ENCODE results near the gene ADTRP.

The ADTRP gene

DNA sequence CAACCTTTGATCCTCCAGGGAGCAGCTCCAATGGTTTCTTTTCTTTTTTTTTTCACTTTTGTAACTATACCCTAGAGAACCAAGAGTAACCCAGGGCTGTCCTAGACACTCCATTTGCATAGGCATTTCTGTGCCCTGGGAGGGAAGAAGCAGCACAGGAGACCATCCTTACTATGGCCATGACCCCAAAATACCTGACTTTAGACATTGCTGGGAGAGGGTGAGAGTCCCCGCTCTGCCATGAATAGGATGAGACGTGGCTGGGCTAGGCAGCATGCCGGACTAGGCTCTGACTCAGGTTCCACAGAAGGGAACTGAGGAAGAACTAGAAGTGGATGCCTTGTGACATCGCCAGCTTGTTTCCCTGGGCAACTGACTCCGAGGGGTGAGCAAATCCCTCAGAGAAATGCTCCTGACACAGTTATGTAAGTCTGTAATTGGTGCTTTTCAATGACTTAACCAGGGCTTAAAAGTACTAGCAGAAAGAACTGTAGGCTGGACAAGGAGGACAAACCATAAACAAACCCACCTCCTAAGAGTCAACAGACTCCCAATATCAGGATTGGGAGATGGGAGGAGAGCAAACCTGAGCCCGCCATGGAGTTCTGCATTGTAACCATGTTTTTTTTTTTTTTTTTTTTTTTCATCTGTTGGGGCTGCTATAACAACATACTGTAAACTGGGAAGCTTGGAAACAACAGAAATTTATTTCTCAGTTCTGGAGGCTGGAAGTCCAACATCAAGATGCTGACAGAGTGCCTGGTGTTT is 910 bp upstream of the ADTRP start:
- Histone ChIP-seq H3K4me3 (ENCODE audit: low read depth in 1 of 2, low read length in 2 of 2) (peak overlapping the region; percentile 32 to 43), H3K9ac (ENCODE audit: low read depth in 1 of 2, low read length in 2 of 2) (peak overlapping the region in 1 of 2 donors; percentile 69)

DNA sequence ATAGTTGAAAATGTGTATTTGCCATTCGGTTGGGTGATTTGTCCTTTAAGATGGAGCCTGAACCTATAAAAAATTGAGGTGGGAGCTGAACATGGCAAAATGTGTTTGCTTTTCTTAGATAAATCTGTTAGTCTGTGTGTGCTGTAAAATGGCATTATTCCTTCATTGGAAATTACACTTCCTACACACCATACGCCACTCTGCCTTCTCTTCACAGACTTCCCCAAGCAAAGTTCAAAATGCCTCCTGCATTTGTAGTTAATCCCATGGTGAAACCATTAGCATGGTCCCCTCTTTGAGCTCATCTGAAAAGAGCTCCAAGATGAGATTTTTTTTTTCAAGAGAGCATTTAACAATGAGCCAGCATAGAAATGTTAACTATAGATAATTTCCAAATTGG is 567 bp downstream of the ADTRP start:
- H3K27me3 ChIP-seq (ENCODE audit: control insufficient read depth in 1 of 2, insufficient read depth in 2 of 2, low read length in 2 of 2) = no peaks in the 10 kb centered on the region
- H3K4me1 ChIP-seq (ENCODE audit: control insufficient read depth in 1 of 2, insufficient read depth in 2 of 2, low read length in 2 of 2) = peaks cover 28 to 33% of the 10 kb centered on the region in 2 donors
- peak overlapping the region; percentile 65 to 69 for H3K9ac ChIP-seq (ENCODE audit: low read depth in 1 of 2, low read length in 2 of 2)
- no peaks in the 10 kb centered on the region for H3K9me3 ChIP-seq (ENCODE audit: control insufficient read depth in 1 of 2, low read length in 2 of 2)
- peak overlapping the region; percentile 83 for H3K27ac ChIP-seq (ENCODE audit: low read depth, low read length)
- peak overlapping the region; percentile 72 to 73 for H3K4me3 ChIP-seq (ENCODE audit: low read depth in 1 of 2, low read length in 2 of 2)
- no peaks in the 10 kb centered on the region for H3K36me3 ChIP-seq (ENCODE audit: control insufficient read depth in 1 of 2, insufficient read depth in 2 of 2, low read length in 2 of 2)

More for the DNA sequence above, 910 bp upstream of the ADTRP start:
- Histone ChIP-seq H3K4me1 (ENCODE audit: control insufficient read depth in 1 of 2, insufficient read depth in 2 of 2, low read length in 2 of 2) (peaks cover 28 to 33% of the 10 kb centered on the region in 2 donors), H3K36me3 (ENCODE audit: control insufficient read depth in 1 of 2, insufficient read depth in 2 of 2, low read length in 2 of 2) (no peaks in the 10 kb centered on the region), H3K27ac (ENCODE audit: low read depth, low read length) (peak overlapping the region; percentile 79), H3K27me3 (ENCODE audit: control insufficient read depth in 1 of 2, insufficient read depth in 2 of 2, low read length in 2 of 2) (no peaks in the 10 kb centered on the region), H3K9me3 (ENCODE audit: control insufficient read depth in 1 of 2, low read length in 2 of 2) (no peaks in the 10 kb centered on the region)

DNA sequence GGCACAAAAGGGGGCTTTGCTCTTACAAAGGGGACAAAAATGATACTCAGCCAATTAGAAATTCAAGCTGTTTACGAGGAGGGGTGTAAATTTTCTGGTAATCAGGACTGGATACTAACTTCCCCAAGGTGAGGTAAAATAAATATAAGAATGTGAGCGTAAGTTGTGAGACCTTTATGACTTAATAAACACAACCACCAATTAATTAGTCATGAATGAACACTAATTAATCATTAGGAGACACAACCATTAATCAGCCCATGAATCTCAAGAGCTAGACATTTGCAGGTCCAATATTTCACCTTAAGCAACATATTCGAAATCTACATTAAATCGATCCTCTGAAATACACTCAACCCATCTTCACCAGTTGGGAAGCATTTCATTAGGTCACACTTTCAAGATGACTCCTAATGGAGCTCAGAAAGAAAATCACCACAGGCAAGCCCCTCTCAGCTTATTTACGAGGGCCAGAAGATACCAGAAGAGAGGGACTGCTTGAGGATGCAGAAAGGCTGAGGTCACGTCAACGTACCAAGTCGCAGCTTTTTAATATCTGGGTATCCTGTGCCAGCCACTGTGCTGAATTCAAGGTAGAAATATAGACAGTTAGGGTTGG is 2.7 kb downstream of the ADTRP start:
- Histone ChIP-seq H3K27ac (ENCODE audit: low read depth, low read length) (no peak overlapping the region), H3K9ac (ENCODE audit: low read depth in 1 of 2, low read length in 2 of 2) (no peak overlapping the region), H3K4me1 (ENCODE audit: control insufficient read depth in 1 of 2, insufficient read depth in 2 of 2, low read length in 2 of 2) (peaks cover 40 to 41% of the 10 kb centered on the region in 2 donors), H3K27me3 (ENCODE audit: control insufficient read depth in 1 of 2, insufficient read depth in 2 of 2, low read length in 2 of 2) (no peaks in the 10 kb centered on the region), H3K36me3 (ENCODE audit: control insufficient read depth in 1 of 2, insufficient read depth in 2 of 2, low read length in 2 of 2) (peaks cover 0 to 4% of the 10 kb centered on the region in 2 donors), H3K4me3 (ENCODE audit: low read depth in 1 of 2, low read length in 2 of 2) (peak overlapping the region; percentile 10 to 72), H3K9me3 (ENCODE audit: control insufficient read depth in 1 of 2, low read length in 2 of 2) (no peaks in the 10 kb centered on the region)

DNA sequence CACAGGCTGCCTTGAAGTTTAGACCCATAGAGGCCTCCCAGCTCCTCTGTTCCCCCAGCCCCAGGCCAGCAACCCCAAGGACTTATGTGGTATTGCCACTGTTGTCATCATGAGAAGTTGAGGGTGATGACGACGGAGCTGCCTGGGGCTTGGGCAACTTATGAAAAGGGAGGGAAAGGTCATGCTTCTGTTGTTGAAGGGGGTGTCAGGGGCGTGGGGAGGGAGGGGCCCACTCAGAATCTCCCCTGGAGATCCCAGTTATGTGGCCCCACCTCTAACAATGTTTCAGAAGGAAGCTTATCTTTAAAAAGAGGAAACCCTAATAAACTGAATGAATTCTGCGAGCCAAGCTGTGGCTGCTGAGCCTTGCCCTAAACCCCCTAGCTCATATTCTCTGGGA is 4.2 kb downstream of the ADTRP start:
- Histone ChIP-seq H3K27me3 (ENCODE audit: control insufficient read depth in 1 of 2, insufficient read depth in 2 of 2, low read length in 2 of 2) (no peaks in the 10 kb centered on the region), H3K27ac (ENCODE audit: low read depth, low read length) (no peak overlapping the region), H3K4me1 (ENCODE audit: control insufficient read depth in 1 of 2, insufficient read depth in 2 of 2, low read length in 2 of 2) (peaks cover 42 to 47% of the 10 kb centered on the region in 2 donors), H3K9me3 (ENCODE audit: control insufficient read depth in 1 of 2, low read length in 2 of 2) (no peaks in the 10 kb centered on the region), H3K36me3 (ENCODE audit: control insufficient read depth in 1 of 2, insufficient read depth in 2 of 2, low read length in 2 of 2) (peaks cover 0 to 4% of the 10 kb centered on the region in 2 donors), H3K9ac (ENCODE audit: low read depth in 1 of 2, low read length in 2 of 2) (no peak overlapping the region), H3K4me3 (ENCODE audit: low read depth in 1 of 2, low read length in 2 of 2) (no peak overlapping the region)

DNA sequence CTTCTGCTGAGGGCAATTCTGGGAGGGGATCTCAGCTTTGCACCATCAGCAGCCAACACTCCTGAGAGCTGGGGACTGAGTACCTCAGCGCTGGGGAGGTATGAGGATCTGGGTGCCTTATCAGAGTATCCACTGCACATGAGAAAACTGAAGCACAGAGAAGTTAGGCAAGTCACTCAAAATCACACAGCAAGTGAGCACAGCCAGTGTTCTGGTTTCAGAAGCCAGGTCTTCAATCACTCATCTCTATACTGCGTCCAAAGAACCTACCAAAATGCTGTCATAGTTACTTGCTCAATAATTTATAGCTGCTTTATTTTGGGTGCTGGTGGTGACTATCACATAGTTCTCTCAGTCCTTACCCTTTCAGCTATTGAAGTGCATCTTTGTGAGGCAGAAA is 5.0 kb downstream of the ADTRP start:
- Histone ChIP-seq H3K36me3 (ENCODE audit: control insufficient read depth in 1 of 2, insufficient read depth in 2 of 2, low read length in 2 of 2) (peaks cover 0 to 4% of the 10 kb centered on the region in 2 donors), H3K4me1 (ENCODE audit: control insufficient read depth in 1 of 2, insufficient read depth in 2 of 2, low read length in 2 of 2) (peaks cover 48 to 52% of the 10 kb centered on the region in 2 donors), H3K27ac (ENCODE audit: low read depth, low read length) (no peak overlapping the region), H3K9me3 (ENCODE audit: control insufficient read depth in 1 of 2, low read length in 2 of 2) (no peaks in the 10 kb centered on the region), H3K27me3 (ENCODE audit: control insufficient read depth in 1 of 2, insufficient read depth in 2 of 2, low read length in 2 of 2) (no peaks in the 10 kb centered on the region), H3K9ac (ENCODE audit: low read depth in 1 of 2, low read length in 2 of 2) (no peak overlapping the region), H3K4me3 (ENCODE audit: low read depth in 1 of 2, low read length in 2 of 2) (no peak overlapping the region)

DNA sequence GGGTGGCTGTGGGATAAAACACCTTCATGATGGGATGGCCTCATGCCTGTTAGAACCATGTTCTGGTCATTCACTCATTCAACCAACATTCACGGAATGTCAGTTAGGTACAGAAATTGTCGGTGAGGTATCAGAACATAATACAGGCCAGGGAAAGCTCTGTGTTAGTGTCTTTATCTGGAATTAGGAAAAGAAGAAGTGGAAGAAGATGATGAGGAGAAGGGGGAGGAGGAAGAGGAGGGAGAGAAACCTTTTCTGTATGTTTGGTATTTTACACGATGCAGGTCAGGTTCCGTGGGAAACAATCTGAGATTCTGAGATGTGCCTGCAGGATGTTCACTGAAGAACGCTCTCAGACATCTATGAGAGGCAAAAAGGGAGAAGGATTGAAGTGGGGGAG is 5.6 kb downstream of the ADTRP start:
- H3K9ac ChIP-seq (ENCODE audit: low read depth in 1 of 2, low read length in 2 of 2) = no peak overlapping the region
- peaks cover 51 to 58% of the 10 kb centered on the region in 2 donors for H3K4me1 ChIP-seq (ENCODE audit: control insufficient read depth in 1 of 2, insufficient read depth in 2 of 2, low read length in 2 of 2)
- peaks cover 0 to 4% of the 10 kb centered on the region in 2 donors for H3K36me3 ChIP-seq (ENCODE audit: control insufficient read depth in 1 of 2, insufficient read depth in 2 of 2, low read length in 2 of 2)
- no peak overlapping the region for H3K4me3 ChIP-seq (ENCODE audit: low read depth in 1 of 2, low read length in 2 of 2)
- H3K27ac ChIP-seq (ENCODE audit: low read depth, low read length) = no peak overlapping the region
- H3K9me3 ChIP-seq (ENCODE audit: control insufficient read depth in 1 of 2, low read length in 2 of 2) = no peaks in the 10 kb centered on the region
- no peaks in the 10 kb centered on the region for H3K27me3 ChIP-seq (ENCODE audit: control insufficient read depth in 1 of 2, insufficient read depth in 2 of 2, low read length in 2 of 2)

DNA sequence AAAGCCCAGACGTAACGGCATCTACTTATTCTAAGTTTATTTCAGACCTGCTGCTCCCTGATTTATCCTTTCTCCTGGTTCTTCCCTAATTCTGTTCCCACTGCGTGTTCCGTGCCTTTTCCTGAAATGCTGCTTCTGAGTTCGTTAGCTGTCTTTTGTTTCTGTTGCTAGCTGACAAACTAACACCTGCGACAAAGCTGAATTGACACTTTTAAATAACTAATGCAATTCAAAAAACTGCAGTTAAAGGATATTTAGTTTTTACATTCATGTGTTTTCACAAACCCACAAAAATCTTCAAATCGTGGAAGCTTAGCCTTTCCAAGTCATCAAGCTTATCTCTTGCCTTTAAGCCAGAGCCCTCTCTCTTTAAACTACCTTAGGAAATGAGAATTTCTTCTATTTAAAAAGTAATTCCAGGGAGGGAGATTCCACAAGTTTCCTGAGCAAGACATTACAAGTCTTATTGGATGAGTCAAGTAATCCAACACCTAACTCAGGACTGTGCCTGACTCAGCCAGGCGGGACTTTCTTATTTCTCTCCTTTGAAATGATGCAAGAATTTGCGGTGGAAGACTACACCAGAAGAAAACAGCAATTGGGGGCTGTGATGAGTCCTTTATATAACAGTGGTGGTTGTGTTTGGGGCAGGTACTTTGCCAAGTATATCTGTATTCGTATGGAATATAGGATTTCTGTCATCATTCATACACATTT is 6.3 kb downstream of the ADTRP start:
- peaks cover 0 to 4% of the 10 kb centered on the region in 2 donors for H3K36me3 ChIP-seq (ENCODE audit: control insufficient read depth in 1 of 2, insufficient read depth in 2 of 2, low read length in 2 of 2)
- no peak overlapping the region for H3K27ac ChIP-seq (ENCODE audit: low read depth, low read length)
- H3K9me3 ChIP-seq (ENCODE audit: control insufficient read depth in 1 of 2, low read length in 2 of 2) = no peaks in the 10 kb centered on the region
- H3K27me3 ChIP-seq (ENCODE audit: control insufficient read depth in 1 of 2, insufficient read depth in 2 of 2, low read length in 2 of 2) = no peaks in the 10 kb centered on the region
- H3K4me1 ChIP-seq (ENCODE audit: control insufficient read depth in 1 of 2, insufficient read depth in 2 of 2, low read length in 2 of 2) = peaks cover 51 to 60% of the 10 kb centered on the region in 2 donors
- no peak overlapping the region for H3K4me3 ChIP-seq (ENCODE audit: low read depth in 1 of 2, low read length in 2 of 2)
- H3K9ac ChIP-seq (ENCODE audit: low read depth in 1 of 2, low read length in 2 of 2) = no peak overlapping the region

DNA sequence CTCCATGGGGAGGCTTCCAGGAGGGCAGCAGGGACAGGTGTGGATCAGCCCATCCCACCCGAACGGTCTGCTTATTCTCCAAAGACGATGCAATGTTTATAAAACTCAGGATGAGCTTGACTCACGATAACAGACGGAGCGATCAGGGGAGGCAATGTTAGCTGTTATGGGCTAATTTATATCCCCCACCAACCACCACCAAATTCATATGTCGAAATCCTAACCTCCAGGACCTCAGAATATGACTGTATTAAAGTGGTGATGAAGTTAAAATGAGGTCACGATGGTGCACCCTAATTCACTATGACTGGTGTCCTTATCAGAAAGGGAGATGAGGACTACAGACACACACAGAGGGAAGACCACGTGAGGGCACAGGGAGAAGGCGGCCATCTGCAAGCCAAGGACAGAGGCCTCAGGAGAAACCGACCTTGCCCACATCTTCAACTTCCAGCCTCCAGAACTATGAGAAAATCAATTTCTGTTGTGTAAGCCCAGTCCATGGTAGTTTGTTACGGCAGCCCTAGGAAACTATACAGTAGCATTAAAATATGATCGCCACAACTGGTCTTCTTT is 7.0 kb downstream of the ADTRP start:
- no peaks in the 10 kb centered on the region for H3K9me3 ChIP-seq (ENCODE audit: control insufficient read depth in 1 of 2, low read length in 2 of 2)
- peak overlapping the region; percentile 44 to 71 for H3K9ac ChIP-seq (ENCODE audit: low read depth in 1 of 2, low read length in 2 of 2)
- no peaks in the 10 kb centered on the region for H3K27me3 ChIP-seq (ENCODE audit: control insufficient read depth in 1 of 2, insufficient read depth in 2 of 2, low read length in 2 of 2)
- H3K4me3 ChIP-seq (ENCODE audit: low read depth in 1 of 2, low read length in 2 of 2) = no peak overlapping the region
- peak overlapping the region; percentile 89 for H3K27ac ChIP-seq (ENCODE audit: low read depth, low read length)
- H3K4me1 ChIP-seq (ENCODE audit: control insufficient read depth in 1 of 2, insufficient read depth in 2 of 2, low read length in 2 of 2) = peaks cover 48 to 54% of the 10 kb centered on the region in 2 donors
- H3K36me3 ChIP-seq (ENCODE audit: control insufficient read depth in 1 of 2, insufficient read depth in 2 of 2, low read length in 2 of 2) = peaks cover 0 to 4% of the 10 kb centered on the region in 2 donors

DNA sequence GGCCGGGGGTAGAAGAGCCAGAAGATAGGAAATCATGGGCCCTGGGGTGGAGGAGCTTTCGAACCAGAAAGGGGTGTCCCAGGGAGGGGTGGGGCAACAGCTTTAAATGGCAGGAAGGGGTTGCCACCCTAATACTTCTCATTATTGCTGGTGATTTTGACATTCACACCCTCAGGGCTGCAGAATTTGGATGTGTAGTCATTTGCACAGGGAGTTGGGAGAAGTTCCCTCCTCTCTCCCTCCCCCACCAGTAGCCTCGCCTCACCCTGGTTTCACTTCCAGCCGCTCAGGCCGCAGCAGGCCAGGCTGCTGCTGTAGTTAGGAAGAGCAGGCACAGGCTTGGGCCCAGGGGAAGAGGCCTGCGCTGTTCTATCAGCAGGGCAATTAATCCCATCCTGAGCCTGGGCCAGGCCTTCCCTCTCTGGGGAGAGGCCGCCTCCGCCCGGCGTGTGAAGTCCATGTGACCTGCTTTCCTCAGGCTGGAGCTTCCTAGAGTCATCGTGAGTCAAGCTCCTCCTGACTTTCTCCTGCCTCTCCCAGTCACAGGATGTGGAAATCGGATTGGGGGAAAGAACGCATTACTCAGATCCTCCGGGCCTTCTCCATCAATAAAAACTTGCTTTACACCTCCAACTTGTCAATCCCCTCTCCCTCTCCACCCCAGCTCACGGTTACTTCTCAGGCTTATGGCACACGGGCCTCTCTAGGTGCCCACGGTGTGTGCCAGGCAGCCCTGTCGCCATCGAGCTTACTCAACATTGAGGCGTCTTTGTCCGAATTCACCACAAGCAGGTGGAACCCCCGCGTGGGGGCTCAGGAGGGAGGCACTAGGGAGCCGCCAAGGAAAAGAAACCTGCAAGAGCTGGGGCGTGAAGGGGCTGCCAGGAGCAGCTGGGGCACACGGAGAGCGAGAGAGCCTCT is 7.8 kb downstream of the ADTRP start:
- Histone ChIP-seq H3K4me3 (ENCODE audit: low read depth in 1 of 2, low read length in 2 of 2) (peak overlapping the region; percentile 13 to 38), H3K9ac (ENCODE audit: low read depth in 1 of 2, low read length in 2 of 2) (peak overlapping the region; percentile 44 to 71), H3K4me1 (ENCODE audit: control insufficient read depth in 1 of 2, insufficient read depth in 2 of 2, low read length in 2 of 2) (peaks cover 42 to 47% of the 10 kb centered on the region in 2 donors), H3K27me3 (ENCODE audit: control insufficient read depth in 1 of 2, insufficient read depth in 2 of 2, low read length in 2 of 2) (no peaks in the 10 kb centered on the region), H3K27ac (ENCODE audit: low read depth, low read length) (peak overlapping the region; percentile 89), H3K36me3 (ENCODE audit: control insufficient read depth in 1 of 2, insufficient read depth in 2 of 2, low read length in 2 of 2) (peaks cover 2 to 4% of the 10 kb centered on the region in 2 donors), H3K9me3 (ENCODE audit: control insufficient read depth in 1 of 2, low read length in 2 of 2) (no peaks in the 10 kb centered on the region)
